Renal cortical epithelial cell (primary cell): ENCODE measurements around the gene PPP3CA. TPM values are rescaled to one million over a fixed set of nuclear protein-coding genes. Genes with fewer than 3 reads are reported as not detected.

Source experiments
- DNase-seq: peaks from one replicate; pipeline ENCODE4 v3.0.0-alpha.2; 2011; ENCODE audit warnings: low read depth
- total RNA-seq: library from RNA; depleted of rRNA; stranded (reverse); fragments of >200 nt; gene quantifications from 2 replicates; pipeline ENCODE4 v1.2.3, GENCODE V29; 2014

The PPP3CA gene
- total RNA-seq, 1 donor from 2014 or later: 44.5 TPM

DNA sequence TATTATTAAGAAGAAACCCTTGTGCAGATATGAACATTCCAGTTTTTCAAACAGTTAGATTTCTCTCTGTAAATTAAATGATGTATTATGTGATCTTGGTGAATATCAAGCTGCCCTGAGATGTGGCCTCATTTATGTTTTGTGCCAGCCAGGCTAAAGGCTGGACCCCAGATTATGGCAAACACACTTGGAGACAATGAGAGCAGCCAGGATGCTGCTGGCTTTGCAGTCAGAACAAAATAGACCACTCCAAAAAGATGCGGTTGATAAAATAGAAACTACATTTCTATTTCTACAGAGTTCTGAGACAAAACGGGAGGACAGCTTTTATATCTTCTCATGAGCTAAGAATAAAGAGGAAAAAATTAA, 296.5 kb downstream of the PPP3CA start:
- DNase-seq: no peak

DNA sequence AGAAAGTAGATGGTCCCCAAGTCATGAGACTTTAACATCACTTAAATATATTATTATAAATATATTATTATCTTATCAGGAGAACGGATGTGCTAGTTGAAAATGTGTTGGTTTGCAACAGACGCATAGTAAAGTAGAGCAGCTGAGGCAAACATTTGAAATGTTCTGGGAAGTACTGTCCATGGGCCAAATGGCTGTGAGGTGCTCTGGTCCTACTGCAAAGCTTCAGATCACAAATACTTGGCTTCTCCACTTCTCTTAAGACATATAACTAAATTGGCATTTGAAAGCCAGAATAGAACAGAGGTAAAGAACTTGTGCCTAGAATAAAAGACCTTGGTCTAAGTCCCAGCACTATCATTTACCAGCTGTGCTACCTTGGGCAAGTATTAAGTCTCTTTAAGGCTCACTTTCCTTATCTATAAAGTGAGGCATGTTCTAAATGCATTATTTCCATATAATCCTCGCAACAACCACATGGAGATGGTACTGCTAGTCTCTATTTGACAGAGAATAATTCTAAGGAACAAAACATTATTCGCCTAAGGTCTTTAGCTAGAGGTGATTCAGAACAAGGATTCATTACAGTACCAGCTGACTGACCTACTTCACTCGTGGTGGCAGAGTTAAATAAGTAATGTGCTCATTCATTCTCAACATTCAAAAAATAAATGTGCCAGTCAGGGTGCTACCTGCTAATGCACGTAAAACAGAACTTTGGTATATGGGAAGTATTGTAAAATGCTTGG, 297.1 kb downstream of the PPP3CA start:
- DNase-seq: no peak

DNA sequence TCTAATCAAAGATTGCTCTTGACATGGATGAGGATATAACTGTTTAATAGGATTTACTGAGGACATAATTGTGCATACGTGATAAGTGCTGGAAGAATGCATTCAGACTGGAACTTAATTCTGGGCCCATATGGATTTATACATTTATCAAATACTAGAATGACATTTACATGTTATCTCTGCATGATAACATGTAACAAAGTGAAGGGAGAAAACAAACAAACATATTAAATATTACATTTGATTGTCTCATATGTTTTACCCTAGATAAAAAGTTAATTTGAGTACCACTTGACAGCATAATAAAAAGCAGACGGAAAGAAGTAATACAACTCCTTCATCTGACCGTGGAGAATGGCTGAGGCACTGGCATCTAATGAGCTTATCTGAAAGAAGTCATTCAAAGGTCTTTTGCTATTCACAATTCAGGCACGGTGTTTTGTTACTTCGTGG, 297.8 kb downstream of the PPP3CA start:
- DNase-seq: no peak

DNA sequence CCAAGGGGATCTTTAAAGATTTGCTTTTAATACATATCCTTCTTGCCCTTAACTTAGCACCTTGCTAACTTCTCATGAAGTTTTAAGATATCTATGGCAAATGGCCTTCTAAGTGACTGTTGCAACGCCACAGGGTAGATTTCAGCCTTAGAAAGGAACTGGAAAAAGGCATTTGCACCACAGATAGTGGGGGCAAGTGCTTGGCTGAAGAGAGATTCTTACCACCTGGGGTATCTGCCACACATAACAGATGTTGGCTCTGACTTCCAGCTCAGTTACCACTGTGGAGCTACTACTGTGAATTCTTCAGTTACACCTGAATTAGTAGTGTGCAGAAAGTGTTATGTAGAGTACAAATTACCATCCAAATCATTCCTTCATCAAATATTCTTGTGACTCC, 302.6 kb downstream of the PPP3CA start:
- no peak for DNase-seq

DNA sequence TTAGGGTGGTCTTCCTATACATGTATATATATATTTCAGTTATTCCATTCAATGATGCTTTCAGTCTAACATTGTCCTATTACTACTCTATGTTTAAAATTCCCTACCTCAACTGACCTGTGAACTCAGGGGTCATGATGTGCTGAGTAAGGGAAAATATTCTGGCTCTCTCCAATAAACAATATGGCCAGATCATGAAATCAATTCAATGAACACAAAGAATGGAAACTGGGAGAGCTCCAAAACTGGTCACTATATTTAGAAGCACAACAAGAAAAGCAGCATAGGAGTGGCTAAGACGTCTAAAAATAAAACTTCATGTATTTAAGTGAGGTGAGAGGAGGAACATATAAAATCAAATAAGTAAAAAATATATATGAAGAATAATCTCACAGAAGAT, 304.5 kb downstream of the PPP3CA start:
- DNase-seq: no peak

DNA sequence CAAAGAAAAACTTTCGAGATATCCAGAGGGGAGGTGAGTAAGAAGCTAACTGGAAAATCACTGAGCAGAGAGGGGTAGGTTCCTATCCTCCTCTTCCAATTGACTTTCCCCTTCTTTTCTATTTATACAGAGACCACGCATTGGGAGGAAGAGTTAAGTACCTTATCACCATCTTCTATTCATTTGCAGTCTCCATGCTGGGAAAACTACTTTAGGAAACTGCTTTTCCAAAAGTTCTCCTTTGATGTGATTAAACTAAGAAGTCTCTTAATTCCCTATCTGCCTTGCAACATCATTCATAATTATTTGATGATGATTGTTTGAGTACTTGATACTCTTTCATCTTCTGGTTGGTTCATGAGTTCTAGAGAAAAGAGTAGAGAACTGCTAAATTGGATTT, 306.6 kb downstream of the PPP3CA start:
- DNase-seq: no peak

DNA sequence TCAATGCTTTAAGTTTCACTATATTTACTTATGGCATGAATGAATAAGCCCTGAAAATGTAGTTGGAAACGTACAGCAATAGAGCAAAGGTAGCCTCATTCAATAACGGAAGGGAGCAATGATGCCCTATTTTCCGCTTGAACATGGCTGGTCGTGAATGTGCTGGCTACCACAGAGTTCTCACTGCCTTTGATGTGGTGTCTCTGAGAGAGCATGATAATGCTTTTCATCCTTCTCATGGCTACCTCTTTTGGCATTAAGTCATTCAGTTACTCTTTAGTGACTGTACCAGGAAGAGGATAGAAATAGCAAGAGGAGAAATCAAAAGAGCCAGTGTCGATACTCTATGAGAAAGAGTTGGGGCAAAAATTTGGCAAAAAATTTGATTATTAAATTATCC, 308.0 kb downstream of the PPP3CA start:
- DNase-seq: no peak

DNA sequence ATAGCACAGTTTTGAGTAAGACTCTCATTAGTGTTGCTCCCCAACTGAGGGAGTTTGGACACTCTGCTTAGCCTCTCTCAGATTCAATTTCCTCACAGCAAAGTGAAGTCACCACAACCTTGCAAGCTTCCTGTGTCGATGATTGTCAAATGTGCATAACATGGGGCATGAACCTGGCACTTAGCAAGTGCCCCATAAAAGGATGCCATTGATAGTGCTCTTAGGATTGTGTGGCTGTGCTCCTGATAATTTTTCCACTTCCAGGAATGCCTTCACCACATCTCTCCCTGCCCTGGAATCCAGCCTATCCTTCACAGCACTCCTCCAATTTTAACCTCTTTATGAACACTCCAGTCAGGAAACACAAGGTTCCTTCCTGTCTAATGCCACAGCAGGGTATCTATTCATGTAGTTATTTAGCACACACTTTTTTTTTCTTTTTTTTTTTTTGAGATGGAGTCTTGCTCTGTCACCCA, 309.4 kb downstream of the PPP3CA start:
- DNase-seq: peak; percentile 39

DNA sequence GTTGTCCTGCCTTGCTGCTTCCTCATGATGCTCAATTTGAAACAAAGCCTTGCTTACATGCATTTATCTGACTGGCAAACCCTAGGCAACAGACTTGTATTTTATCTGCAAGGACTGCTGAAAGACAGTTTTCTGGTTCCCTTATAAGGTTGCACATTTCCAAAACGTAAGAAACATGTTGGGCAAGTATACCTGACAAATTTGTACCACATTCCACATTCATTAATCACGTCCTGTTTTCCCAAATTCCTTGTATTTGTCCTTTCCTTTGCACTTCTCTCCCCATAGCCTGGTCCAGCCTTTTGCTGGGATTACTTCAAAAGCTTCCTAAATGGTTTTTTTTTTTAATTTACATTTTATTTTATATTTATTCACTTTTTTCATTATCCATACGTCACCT, 310.1 kb downstream of the PPP3CA start:
- DNase-seq: peak; percentile 72

DNA sequence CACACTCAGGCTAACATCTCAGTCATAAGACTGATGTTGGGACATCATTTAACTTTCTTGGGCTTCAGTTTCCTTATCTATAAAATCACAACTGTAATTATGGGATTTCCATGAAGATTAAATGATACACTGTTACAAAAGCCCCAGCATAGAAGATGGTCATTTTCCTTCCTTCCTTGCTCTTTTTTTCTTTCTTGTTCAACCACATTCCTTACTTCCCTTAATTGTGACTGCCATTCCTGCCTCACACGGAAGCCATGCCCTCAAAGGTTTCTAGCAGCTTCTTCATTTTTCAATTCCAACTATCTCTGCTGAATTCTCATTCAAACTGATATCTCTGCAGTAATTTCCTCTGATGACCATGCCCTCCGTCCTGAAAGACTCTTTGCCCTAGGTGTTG, 311.8 kb downstream of the PPP3CA start:
- no peak for DNase-seq

DNA sequence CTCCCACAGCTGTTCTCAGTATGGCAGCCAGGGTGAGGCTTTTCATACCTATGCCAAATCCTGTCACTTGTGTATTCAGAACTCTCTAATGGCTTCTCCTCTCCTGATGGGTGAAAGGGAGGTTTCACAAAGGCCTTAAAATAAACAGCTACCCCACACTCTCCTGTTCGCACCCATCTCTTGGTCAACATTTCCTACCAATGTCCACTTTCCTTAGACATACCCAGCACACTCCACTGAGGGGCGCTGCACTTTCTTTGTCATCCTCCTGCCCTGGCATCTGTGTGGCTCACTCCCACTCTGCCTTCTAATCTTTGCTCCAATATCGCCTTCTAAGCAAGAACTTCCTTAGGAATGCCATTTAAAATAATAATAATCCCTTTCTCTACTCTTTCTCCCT, 313.3 kb downstream of the PPP3CA start:
- no peak for DNase-seq

DNA sequence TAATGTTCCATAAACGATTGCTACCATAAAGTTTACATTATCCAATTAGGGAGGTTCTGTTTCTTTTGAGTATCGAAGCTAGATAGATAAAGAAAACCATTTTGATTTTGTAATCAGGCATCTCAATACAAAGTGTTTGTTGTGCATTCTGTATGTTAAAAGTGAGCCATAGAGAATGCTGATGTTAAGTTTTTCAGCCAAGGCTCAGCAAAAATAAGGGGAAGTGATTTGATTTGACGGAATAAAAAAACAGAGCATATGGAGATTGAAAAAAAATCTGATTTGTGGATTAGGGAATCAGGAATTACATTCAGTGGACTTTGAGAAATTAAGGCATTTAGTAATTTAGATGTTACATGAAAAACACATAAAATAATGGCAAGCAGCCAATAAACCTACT, 314.8 kb downstream of the PPP3CA start:
- no peak for DNase-seq

DNA sequence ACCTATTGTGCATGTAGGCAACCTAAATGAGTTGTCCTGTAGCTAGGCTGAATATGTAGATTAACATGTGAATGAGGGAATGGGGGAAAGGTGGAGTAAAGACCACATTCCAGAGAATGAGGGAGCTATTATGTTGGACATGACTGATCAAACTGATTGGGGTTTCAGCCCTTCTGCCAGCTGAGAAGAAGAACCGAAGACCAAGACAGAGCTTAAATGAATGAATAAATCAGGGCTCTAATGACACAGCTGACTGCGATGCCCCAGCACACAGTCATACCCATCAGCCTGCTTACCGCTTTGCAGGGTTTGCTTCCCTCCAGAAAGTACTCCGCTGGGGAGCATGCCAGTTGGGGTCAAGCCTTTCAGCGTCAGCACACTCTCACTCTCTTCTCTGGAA, 315.4 kb downstream of the PPP3CA start:
- DNase-seq: no peak

DNA sequence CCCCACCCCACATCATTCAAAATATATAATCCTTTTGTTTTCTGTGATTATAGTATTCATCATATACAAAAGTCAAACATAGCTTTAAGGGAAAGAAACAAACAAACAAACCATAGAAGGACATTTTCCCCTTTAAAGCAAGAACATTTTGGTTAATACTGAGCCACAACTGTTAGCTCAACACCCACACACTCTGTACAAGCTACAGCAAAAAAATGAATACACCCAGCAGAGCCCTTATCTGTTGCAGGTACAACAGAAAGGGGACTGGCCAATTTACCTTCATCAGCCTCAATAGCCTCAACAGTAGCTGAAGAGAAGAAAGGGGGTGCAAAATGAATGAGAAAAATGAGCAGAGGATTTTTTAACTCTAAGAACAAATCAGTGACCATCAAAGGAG, 318.4 kb downstream of the PPP3CA start:
- no peak for DNase-seq

DNA sequence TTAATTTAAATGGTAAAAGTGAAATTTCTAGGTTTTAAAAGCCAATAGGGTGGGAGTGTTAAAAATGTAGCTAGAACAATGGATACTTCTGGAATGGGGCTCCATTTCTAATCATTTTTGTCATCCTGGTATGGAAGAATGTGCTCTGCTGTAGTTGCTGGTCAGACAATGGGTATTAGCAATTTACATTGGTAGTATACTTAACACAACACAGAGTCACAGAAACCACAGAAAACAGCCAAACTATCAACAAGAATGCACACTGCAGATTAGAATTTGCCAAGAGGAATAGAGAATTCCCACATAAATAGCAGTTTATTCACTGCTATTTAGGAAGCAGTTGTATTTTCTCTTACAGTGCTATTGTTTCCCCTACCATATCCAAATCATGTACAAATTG, 319.6 kb downstream of the PPP3CA start:
- no peak for DNase-seq

DNA sequence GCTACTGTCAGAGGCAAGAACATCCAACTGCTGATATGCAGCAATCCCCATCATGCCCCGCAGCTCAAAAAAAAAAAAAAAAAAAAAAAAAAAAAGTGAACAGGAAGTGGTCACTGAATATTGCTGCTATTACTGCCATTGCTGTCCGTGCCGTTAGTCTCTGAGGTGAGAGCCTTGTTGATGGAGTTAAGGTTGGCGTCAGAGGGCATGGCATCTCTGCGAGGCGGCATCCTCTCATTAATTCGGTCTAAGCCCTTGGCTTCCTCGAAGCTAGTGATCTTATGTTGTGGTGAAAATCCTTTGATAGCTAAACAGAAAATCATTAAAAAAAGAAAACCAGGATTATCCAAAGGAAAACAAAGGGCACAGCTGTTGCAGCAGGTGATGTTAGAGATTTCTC, 321.6 kb downstream of the PPP3CA start:
- no peak for DNase-seq

DNA sequence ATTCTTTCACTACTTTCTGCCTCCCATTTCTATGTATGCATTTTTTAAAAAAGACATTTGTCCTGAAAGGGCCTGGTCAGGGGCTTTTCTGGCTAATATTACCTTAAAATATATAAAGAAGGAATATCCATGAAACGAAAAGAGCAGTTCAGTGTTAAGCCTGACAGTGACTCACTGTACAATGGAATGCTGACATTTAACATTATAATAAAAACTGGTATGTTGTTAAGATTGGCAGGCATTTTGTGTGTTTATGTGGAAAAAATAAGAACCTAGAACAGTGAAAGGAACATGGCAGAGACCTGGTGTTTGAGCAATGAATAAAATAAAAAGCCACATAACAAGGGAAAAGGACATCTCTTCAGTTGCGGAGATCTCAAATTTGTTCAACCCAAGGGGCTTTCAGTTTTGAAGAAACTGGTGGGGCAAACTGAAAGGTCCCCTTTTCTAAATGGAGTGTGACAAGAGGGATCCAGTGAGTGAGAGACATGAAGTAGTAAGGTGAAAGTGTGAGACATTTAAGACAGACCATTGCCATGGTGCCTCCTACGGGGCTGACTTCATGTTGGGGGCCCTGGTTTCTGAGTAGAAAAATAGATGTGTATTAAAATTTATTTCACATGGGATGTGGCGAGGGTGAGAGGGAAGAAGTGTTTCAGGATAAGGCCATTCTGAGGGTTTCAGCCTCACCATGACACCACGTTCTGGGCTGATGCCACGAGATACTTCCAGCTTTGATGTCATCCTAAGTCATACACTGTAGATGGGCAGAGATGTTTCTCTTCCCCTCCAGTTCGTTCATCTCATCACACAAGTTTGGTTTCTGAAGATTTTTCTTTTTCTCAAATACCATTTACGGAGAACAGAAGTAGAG, 324.9 kb downstream of the PPP3CA start:
- DNase-seq: peak; percentile 28

DNA sequence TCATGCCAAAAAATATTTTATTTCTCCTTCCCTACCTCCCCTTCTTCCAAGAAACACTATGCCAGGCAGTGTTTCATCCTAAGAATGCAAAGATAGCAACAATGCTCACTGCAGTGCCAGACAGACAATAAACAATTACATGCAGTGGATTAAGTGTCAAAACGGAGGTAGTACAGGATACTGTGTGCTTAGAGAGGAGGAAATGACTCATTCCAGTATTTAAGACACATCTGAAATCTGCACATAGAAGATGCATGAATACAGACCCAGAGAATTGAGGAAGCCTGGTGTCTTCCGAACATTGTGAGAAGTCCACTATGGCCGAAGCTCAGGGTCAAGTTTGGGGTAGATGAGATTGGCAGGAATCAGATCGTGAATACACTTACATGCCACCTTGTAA, 326.4 kb downstream of the PPP3CA start:
- DNase-seq: peak; percentile 65

DNA sequence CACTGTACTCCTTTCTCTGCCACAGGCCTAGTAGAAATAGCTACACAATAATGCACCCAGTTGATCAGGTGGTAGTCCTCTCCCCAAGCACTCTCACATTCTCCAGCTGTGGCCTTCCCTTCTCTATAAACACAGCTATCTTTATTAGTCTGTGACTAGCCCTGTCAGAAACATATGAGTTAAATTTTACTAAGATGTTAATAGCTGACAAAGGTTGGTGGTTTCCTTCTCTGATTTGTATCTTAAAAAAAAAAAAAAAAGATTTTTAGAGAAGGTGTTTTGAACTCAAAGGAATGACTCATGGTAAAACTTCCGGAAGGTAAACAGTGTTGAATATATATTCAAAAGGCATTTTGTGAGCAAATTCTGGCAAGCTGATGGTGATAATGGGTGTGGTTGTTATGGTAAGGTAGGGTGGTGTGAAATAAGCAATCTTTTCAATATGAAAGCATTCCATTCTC, 327.4 kb downstream of the PPP3CA start:
- peak; percentile 87 for DNase-seq

DNA sequence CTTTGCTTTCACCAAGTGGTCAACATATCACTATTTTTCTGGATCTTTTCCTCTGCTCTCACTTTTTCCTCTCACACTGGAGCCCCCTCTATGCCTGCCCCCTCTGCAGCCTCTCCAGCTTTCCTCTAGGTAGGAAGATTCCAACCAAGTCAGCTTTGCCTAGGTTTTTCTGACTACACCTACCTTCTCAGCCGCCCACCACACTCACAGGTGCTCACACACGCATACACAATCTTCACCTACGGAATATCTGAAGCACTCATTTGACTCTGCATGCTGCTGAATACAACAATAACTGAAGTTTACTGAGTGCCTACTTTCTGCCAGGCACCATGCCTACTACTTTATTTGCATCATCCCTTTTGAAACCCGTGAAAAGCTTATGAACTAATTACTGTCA, 328.0 kb downstream of the PPP3CA start:
- DNase-seq: no peak

DNA sequence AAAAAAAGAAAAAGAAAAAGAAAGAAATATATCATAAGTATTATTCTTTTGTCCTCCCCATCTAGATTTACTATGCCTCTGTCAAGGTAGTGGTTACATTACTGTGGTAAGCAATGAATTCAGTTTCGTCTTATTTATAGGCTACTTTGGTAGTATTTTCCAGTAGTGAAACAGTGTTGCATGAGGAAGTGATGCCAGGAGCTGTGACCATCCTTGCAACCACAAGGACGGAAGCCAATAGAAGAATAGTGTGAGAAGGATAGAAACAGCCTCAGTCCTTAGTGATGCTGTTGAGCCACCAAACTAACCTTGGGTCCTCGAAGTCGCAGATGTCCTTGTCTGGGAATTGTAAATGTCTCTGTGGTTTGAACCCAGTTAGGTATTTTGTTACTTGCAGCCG, 328.5 kb downstream of the PPP3CA start:
- no peak for DNase-seq

DNA sequence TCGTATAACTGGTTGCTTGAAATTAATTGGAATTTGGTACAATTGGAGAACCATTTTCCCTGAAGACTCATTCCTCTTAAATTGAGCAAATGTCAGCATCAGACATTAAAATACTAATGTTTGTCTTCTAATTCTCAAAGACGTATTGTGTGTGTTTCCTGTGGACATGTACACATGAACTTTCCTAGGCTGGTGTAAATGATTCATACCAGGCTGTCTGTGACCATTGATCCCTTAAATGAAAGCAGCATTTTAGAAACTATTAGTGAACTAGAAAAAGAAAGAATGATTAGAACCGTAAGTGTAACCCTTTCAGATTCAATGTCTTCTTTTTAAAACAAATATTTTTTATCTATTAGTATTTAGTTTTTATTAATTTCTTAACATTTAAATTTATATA, 332.9 kb downstream of the PPP3CA start:
- DNase-seq: peak; percentile 77

DNA sequence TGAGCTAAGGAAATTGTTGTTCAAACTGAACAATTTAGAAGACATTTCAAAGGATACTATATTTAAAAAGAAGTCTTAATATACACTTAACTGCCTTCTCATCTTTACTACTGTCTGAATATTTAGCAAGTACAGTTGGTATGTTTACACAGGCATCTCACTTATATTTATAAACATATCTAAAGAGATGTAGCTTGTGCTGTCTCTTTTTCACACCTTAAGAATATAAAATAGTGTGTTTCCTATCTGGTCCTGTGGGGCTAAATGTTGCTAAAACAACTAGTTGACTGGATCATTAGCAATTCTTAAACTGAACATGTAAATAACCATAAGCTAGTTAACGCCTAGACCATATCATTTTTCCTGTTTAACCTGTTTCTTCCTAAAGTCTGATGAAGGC, 336.3 kb downstream of the PPP3CA start:
- DNase-seq: no peak
